Central memory CD4-positive, alpha-beta T cell (primary cell): ENCODE data around the gene DSTYK.
"Not testable (repeated sequence)": the region's sequence is repeated elsewhere in the genome, so short reads cannot be mapped to it uniquely, and the experiment has no call there.

ENCODE experiments used
- DNase-seq: peaks from one replicate; pipeline ENCODE4 v3.0.0; 2022

DSTYK gene

GRCh38 chr1:205172729-205173366, 38.7 kb downstream of the DSTYK start:
- no peak for DNase-seq

DNA sequence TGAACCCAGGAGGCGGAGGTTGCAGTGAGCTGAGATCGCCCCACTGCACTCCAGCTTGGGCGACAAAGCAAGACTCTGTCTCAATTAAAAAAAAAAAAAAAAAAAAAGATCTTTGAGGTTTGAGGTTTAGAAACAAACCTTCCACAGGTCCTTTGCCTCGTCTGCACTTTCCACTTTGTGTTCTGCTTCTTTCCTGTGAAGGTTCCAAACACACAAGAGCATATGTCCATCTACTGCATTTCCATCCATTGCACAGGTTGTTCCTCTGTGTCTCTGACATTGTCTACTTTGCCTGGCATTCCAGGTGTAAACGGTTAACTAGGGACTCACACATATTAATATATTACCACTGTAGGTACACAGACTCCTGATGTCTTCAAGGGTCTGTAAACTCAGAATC, 40.1 kb downstream of the DSTYK start:
- no peak for DNase-seq

DNA sequence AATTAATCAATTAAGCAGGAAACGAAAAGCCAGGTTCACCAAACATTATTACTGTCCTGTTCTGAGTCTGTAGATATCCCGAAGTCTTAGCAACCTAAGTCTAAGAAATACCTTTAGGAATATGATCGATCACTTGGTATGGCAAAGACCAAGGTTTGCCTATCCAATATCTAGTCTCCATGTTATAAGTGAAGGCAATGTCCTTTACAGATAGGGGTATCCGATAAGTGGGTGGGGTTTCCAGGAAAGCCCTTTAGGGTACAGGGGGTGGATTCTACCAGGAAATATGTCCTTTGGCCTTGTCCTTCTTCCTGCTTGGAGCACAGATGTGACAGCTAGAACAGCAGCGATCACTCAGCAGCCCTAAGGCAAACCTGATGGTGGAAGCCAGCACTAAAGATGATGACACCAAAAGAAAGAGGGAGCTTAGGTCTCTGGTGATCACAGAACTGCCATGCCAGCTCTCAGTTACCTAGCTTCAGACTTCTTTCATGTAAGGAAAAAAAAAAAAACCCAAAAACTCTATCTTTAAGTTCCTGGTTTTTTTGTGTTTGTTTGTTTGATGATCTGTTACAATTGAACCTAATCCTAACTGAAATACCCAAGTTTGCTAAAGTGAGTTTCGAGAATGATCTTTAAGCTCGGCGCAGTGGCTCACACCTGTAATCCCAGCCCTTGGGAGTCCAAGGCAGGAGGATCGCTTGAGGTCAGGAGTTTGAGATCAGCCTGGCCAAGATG, 40.8 kb downstream of the DSTYK start:
- no peak for DNase-seq

- no peak for DNase-seq
Observed at GRCh38 chr1:205169248-205169647, 42.3 kb downstream of the DSTYK start.

- no peak for DNase-seq
Observed at GRCh38 chr1:205168291-205168690, 43.2 kb downstream of the DSTYK start.

DNA sequence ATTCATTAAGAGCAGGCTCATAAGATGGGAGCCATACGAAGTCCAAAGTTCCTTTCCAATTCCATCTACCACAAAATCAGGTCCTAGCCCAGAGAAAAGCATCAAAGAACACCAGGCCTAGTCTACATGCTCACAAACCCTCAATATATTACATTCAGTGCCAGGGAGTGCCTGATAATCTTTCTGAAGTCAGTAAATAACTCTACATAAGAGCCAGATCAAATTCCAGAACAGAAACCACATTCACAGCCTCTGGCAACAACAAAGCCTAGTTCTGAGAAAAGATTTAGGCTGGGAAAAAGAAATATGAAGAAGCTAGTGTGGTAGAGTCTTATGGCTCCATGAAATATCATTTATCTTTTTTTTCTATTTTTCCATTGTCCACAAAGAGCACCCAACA, 49.2 kb downstream of the DSTYK start:
- DNase-seq, result no peak

DNA sequence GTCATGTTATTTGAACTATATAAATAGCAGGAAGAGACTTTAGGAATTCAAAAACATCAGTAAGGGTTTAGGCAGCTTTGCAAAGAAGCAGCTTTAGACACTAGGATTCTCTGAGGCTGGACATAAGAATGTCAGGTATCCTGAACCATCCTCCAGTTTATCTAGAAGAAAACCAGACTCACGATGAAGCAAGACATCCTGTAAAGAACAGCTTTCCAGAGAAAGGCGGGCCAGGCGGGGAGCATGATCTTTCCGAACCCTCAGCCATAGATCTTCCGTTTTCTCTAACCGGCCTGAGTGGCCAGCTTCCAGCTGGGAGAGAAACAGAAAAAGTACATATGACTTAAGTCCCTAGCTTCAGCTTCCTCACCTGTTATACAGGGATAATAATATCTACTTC, 50.4 kb downstream of the DSTYK start:
- no peak for DNase-seq

- DNase-seq, result no peak
Observed at GRCh38 chr1:205158048-205158616, 53.4 kb downstream of the DSTYK start.

GRCh38 chr1:205155665-205156377, 55.7 kb downstream of the DSTYK start:
- not testable (repeated sequence) for DNase-seq

GRCh38 chr1:205152505-205152904, 59.0 kb downstream of the DSTYK start:
- no peak for DNase-seq

GRCh38 chr1:205150651-205151428, 60.7 kb downstream of the DSTYK start:
- no peak for DNase-seq

DNA sequence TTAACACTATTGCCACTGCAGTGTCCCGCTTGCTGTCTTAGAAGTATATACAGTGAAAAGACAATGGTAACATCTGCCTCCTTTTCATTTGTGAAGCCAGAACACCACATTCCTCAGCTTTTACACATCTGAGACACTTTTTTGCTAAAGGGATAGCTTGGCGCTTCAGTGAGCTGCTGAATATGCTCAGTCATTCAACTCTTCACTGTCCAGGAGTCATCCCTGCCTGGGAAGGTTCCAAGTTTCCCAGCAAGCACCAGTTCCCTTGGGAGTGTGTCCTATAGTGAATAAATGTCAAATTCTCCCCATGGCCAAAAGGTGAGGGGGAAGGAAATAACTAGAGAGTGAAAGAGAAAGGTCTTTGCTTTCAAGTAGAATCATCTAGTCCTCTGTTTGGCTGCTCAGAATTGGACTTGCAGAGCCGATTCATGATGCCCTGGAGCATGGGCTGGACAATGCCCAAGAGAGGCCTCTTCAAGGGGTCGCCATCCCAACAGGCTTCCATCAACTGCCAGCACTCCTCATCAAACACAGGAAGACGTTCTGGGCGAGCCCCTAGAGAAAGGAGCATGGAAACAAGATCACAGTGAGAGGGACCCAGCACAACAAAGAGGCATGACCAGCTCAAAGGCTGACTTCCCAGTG, 64.2 kb downstream of the DSTYK start:
- no peak for DNase-seq

DNA sequence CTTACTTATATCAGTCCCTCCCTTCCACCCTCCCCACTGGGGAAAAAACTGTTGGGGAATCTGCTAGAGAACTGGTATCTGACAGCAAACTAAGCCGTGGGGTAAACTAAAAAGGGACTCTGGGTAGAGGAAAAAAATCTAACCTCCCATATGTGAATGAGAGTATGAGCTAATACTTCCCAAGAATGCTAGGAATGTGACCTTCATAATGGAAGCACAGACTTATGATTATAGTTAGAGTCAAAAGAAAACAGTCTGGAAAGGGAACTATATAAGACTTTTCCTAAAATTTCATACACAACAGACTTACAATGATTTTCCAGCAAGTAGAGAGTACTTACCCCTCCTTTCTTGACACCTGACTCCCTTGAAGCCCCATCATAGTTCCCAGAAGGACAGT, 66.8 kb downstream of the DSTYK start:
- no peak for DNase-seq

- DNase-seq, result no peak
Observed at GRCh38 chr1:205144046-205144720, 67.3 kb downstream of the DSTYK start.

DNA sequence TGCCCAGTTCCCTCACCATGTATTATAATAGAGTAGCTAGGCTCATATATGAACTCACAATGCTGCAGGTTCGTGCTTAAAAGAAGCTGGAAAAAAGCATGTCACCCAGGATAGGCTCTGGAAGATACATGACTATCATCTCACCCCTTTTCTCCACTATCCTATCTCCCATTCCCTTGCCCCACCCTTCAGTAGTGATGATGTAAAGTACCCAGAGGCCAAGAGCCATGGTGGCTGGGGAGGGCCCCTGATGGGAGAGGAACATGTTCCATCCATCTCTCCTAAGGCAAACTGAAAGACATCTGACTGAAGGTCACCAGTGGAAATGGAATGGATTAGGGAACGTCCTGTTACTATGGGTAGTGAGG, 69.4 kb downstream of the DSTYK start:
- DNase-seq, result no peak

- DNase-seq, result peak; percentile 54
Observed at GRCh38 chr1:205141236-205142101, 70.0 kb downstream of the DSTYK start.

DNA sequence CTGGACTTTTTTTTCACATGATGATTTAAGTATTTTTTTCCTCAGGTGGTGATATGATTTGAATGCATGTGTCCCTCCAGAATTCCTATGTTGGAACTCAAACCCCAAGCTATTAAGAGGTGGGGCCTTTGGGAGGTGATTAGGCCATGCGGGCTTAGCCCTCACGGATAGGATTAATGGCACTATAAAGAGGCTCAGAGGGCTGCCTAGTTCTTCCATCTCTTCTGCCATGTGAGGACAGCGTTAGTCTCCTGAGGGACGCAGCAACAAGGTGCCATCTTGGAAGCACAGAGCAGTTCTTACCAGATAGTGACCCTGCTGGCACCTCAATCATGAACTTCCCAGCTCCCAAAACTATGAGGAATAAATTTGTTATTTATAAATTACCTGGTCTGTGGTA, 71.4 kb downstream of the DSTYK start:
- DNase-seq, result no peak

- no peak for DNase-seq
Observed at GRCh38 chr1:205137901-205138300, 73.6 kb downstream of the DSTYK start.

DNA sequence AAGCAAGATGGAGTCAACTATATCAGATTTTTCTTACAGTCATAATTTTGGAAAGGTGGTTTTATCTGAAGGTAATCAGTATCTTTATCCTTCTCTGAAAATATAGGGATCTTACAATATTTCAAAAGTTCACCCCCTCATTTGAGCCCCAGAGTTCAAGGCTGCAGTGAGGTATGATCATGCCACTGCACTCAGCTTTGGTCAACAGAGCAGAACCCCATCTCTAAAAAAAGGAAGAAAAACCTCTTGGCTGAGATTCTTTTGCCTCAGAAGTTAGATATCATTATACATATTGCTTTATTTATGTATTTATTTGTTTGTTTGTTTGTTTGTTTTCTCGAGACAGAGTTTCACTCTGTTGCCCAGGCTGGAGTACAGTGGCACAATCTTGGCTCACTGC, 78.2 kb downstream of the DSTYK start:
- DNase-seq, result no peak

DNA sequence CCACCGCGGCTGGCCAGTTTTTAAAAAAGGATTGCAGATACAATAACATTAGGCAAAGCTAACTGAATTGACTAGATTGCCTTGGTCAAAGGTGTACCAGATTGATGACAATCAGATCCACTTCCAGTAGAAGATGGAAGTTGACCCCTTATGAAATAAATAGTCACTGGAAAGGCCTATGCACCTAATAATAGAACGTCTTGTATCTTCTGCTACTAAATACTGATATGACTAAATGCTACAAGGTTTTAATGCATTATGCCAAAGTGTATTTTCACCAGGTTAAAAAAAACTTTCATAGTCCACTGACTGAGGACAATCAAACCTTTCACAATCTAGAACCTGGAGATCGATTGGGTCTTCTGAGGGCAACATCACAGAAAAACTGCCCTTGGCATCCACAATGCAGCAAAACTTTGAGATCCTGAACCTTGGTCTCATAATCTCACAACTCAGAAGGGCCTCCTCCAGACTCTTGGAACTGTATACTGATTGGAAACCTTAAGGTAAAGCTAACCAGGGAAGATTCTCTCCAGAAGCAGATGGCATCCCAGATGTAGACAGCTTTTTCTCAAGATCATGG, 82.0 kb downstream of the DSTYK start:
- no peak for DNase-seq
